Right lobe of liver (tissue), 6 donors: ENCODE results near the gene OR6C70. TPM values are rescaled to one million over a fixed set of nuclear protein-coding genes. Genes with fewer than 3 reads are reported as not detected.
"Not testable (repeated sequence)": the region's sequence is repeated elsewhere in the genome, so short reads cannot be mapped to it uniquely, and the experiment has no call there.

Source experiments
- ATAC-seq, 4 donors: fragments of 200-7000 bp; cut with Tn5 transposase; one replicate each; pipeline ENCODE4 v1.9.1; 2020; ENCODE audit warnings: mild to moderate bottlenecking in 4 of 4, moderate library complexity in 4 of 4
- DNase-seq, 3 donors: peaks; one replicate each; pipeline ENCODE4 v3.0.0-alpha.2; 2020
- H3K27ac ChIP-seq, 3 donors: fragments of 200-600 bp; one replicate each; pipeline ENCODE4 v1.8.0; 2022
- H3K27me3 ChIP-seq, 2 donors: fragments of 200-600 bp; one replicate each; pipeline ENCODE4 v1.8.0; 2022
- H3K36me3 ChIP-seq, 4 donors: fragments of 200-600 bp; sonication (generic) in 1 of 4; one replicate each; pipeline versions ENCODE4 v1.5.1 to v1.8.0; 2017 to 2022; ENCODE audit warnings: control low read depth in 1 of 4
- H3K4me1 ChIP-seq, 4 donors: fragments of 200-600 bp; sonication (generic) in 1 of 4; one replicate each; pipeline versions ENCODE4 v1.5.1 to v1.8.0; 2017 to 2022; ENCODE audit warnings: control low read depth in 1 of 4
- H3K4me3 ChIP-seq, 3 donors: fragments of 200-600 bp; one replicate each; pipeline ENCODE4 v1.8.0; 2022
- H3K9me3 ChIP-seq, 4 donors: fragments of 200-600 bp; sonication (generic) in 1 of 4; one replicate each; pipeline versions ENCODE4 v1.5.1 to v1.8.0; 2017 to 2022; ENCODE audit warnings: control low read depth in 1 of 4
- POLR2A ChIP-seq: fragments of 450-650 bp; IDR thresholded peaks from one replicate; pipeline ENCODE4 v1.6.1; 2017; ENCODE audit warnings: antibody characterized with exemption, mild to moderate bottlenecking
- WGBS: methylation state at CpG from one replicate; pipeline ENCODE4 v1.1.6; 2018; ENCODE audit warnings: low coverage, low lambda C conversion rate; ENCODE audit not compliant: insufficient coverage; ENCODE audit errors: missing lambda C conversion rate; 5-methylcytosine and 5-hydroxymethylcytosine counted together
- intact Hi-C, 2 donors: fragments of 100-400 bp; cut with DNase I; formaldehyde crosslinking; loops; one replicate each; pipeline versions ENCODE4 v1.11.2 to v1.14.1; 2022
- total RNA-seq, 6 experiments: library from RNA; depleted of rRNA in 2 of 6; stranded (reverse); fragments of >200 nt in 2 of 6; fragmentation: NEBNext Ultra II Directional in 3 of 6; extraction: Animal tissue kit (Norgen Biotek cat#: 25700) in 3 of 6; gene quantifications; one replicate each; pipeline versions ENCODE4 v1.1.0 to v1.2.4, GENCODE V29; 2016 to 2023
- TF ChIP-seq, protein P1 (sequence below), 4 donors: fragments of 200-600 bp in 3 of 4; fragments of 450-650 bp in 1 of 4; IDR thresholded peaks; one replicate each; pipeline versions ENCODE4 v1.5.1 to v1.8.0; 2016 to 2022; ENCODE audit warnings: antibody characterized with exemption in 4 of 4, mild to moderate bottlenecking in 2 of 4
- donor health status: DM: no; HTN: yes; CAD: no.
- donor health status: DM: no; HTN: no; CAD: no.
- donor health status: DM: no; HTN: no; CAD: no.
- donor health status: DM: no; HTN: yes; CAD: no.
- donor health status: DM: no; HTN: yes; CAD: no.

The OR6C70 gene
- total RNA-seq, 6 experiments from 2014 or later: not detected

DNA sequence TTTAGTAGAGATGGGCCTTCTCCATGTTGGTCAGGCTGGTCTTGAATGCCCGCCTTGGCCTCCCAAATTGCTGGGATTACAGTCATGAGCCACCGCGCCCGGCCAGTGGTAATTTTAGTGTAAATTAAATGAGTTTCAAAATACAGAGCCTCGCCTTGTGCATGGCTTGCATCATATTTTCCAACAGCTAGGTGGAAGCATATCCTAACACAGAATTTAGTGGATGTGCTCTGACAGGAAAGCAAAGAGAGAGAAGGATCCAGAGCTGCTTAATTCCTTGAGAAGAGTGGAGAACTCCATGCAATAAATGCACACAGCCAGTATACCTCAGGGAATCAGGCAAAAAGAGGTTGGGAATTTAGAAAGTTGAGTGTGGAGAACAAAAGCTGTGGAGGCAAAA is 23.6 kb downstream of the OR6C70 start:
- ATAC-seq: no peak
- 59% methylated on average over 5 of the region's 5 CpGs for WGBS
- no peaks in the 10 kb centered on the region for H3K4me1 ChIP-seq
- H3K4me3 ChIP-seq: no peak overlapping the region
- no peak for DNase-seq
- no peaks in the 10 kb centered on the region for H3K27me3 ChIP-seq
- no peak overlapping the region for H3K27ac ChIP-seq
- TF ChIP-seq, protein P1, sequence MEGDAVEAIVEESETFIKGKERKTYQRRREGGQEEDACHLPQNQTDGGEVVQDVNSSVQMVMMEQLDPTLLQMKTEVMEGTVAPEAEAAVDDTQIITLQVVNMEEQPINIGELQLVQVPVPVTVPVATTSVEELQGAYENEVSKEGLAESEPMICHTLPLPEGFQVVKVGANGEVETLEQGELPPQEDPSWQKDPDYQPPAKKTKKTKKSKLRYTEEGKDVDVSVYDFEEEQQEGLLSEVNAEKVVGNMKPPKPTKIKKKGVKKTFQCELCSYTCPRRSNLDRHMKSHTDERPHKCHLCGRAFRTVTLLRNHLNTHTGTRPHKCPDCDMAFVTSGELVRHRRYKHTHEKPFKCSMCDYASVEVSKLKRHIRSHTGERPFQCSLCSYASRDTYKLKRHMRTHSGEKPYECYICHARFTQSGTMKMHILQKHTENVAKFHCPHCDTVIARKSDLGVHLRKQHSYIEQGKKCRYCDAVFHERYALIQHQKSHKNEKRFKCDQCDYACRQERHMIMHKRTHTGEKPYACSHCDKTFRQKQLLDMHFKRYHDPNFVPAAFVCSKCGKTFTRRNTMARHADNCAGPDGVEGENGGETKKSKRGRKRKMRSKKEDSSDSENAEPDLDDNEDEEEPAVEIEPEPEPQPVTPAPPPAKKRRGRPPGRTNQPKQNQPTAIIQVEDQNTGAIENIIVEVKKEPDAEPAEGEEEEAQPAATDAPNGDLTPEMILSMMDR (IDR thresholded peaks at IDR 0.05): no peak
- no peak for TF ChIP-seq POLR2A
- H3K9me3 ChIP-seq: no peaks in the 10 kb centered on the region
- H3K36me3 ChIP-seq: no peaks in the 10 kb centered on the region
- intact Hi-C loops: no loop called here

DNA sequence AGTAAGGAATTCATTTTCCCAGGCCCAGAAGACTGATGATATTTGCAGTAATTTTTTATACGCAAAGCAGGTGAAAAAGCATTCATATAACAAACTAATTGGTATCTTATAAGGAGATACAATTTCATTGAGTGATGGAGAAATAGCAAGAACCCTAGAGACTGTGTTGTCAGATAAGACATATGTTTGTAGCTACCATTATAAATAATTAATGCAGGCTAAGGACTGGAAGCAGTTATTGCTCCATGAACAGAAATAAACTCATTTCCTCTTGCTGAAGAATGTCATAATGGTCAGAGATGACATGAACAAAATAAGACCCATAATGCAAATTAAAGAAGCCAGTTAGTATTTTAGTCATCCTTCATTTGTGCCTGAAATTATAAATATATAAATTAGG is 24.6 kb downstream of the OR6C70 start:
- intact Hi-C loops: no loop called here
- no peaks in the 10 kb centered on the region for H3K27me3 ChIP-seq
- no peak for ATAC-seq
- H3K27ac ChIP-seq: no peak overlapping the region
- no peaks in the 10 kb centered on the region for H3K36me3 ChIP-seq
- 91% methylated on average over 1 of the region's 1 CpG for WGBS
- no peak for DNase-seq
- H3K4me3 ChIP-seq: no peak overlapping the region
- H3K4me1 ChIP-seq: no peaks in the 10 kb centered on the region
- H3K9me3 ChIP-seq: no peaks in the 10 kb centered on the region
- TF ChIP-seq POLR2A: no peak
- TF ChIP-seq, protein P1 (IDR thresholded peaks at IDR 0.05): no peak

DNA sequence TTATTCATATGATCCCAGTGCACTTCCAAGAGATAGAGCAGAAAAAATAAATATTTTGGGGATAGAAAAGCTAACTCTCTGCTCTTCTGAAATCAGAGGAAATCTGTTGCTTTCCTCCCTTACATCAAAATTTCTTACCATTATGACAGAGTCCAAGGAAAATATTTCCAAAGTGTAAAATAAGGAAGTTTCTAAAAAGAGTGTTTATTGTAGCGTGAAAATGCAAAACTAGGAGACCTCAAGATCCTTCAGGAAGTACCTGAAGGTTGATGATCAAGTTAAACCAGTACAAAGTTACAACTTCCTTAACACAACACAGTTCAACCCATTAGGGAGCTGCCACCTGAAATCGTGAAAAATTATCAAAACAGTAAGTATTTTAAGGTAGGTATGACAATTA is 26.2 kb downstream of the OR6C70 start, which contains the start of gene OR6C2:
Gene OR6C2 (plus strand): TSS at position 301 of the 400 bp plus-strand sequence. CDS start 8,138 bp downstream, outside the sequence.
- TF ChIP-seq, protein P1 (IDR thresholded peaks at IDR 0.05): no peak
- TF ChIP-seq POLR2A: no peak
- no peak for DNase-seq
- ATAC-seq: no peak
- Histone ChIP-seq H3K4me1 (no peaks in the 10 kb centered on the region), H3K27me3 (no peaks in the 10 kb centered on the region), H3K9me3 (no peaks in the 10 kb centered on the region), H3K36me3 (no peaks in the 10 kb centered on the region), H3K27ac (no peak within 1 kb of the TSS), H3K4me3 (no peak within 1 kb of the TSS)
- intact Hi-C loops: no loop called here
- WGBS: 34% methylated on average over 2 of the region's 2 CpGs

DNA sequence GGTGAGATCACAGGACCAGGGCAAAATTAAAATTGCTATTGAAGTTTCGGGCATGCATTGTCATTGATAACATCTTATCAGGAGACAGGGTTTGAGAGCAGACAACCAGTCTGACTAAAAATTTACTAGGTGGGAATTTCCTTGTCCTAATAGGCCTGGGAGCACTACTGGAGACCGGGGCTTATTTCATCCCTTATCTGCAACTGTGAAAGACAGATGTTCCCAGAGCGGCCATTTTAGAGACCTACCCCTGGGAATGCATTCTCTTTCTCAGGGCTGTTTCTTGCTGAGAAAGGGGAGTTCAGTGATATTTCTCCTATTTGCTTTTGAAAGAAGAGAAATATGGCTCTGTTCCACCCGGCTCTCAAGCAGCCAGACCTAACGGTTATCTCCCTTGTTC is 28.7 kb downstream of the OR6C70 start:
- H3K27me3 ChIP-seq, DNase-seq, H3K4me3 ChIP-seq, ATAC-seq, H3K4me1 ChIP-seq, intact Hi-C loops, H3K27ac ChIP-seq, H3K9me3 ChIP-seq, H3K36me3 ChIP-seq: not testable (repeated sequence)
- WGBS: 77% methylated on average over 5 of the region's 5 CpGs

DNA sequence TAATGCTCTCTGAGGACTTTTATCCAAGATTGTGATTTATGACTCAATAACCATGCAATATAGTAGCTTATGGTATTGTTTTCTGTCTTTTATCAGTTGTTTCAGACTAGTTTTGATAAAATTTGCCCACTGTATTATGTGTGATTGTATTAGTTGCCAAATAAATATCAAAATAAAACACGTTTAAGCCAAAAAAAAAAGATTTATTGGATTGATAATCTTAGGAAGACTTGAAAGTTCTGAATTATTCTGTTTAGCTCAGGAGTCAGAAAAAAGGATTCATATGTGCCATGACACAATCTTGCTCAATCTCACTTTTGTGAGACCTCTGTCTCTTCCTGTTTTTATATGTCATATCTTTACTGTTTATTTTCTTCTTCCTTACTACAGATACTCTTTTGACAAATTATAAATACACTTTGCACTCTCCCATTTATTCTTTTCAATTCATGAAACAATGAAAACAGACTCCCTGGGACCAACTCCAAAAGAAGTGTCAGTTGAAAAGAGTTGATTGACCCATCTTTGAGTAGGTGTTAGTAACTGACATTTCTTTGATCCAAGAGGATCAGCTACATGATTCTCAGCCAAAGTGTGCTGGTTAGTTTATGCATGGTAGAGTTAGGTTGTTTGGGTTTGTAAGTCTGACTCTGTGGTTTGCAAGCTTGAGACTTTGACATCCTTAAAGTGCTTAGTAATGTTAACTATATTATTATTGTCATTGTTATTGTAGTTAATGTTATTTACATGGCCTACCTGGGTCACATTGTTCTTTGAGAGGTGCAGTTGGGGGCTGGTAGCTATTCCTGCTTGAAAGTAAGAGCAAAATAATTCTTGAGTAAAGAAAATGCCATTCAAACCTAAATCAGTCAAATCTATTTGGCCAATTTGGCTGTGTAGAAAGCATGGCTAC is 41.4 kb downstream of the OR6C70 start:
- intact Hi-C loops: no loop called here
- peaks cover 0 to 3% of the 10 kb centered on the region in 2 donors for H3K27me3 ChIP-seq
- 24% methylated on average over 1 of the region's 1 CpG for WGBS
- no peaks in the 10 kb centered on the region for H3K4me1 ChIP-seq
- no peaks in the 10 kb centered on the region for H3K36me3 ChIP-seq
- H3K4me3 ChIP-seq: no peak overlapping the region
- no peak for DNase-seq
- no peak for TF ChIP-seq POLR2A
- no peaks in the 10 kb centered on the region for H3K9me3 ChIP-seq
- H3K27ac ChIP-seq: no peak overlapping the region
- no peak for ATAC-seq
